Measurements from ENCODE around the gene HS6ST3.
"Not testable (repeated sequence)": the region's sequence is repeated elsewhere in the genome, so short reads cannot be mapped to it uniquely, and the experiment has no call there.

Gene HS6ST3

DNA sequence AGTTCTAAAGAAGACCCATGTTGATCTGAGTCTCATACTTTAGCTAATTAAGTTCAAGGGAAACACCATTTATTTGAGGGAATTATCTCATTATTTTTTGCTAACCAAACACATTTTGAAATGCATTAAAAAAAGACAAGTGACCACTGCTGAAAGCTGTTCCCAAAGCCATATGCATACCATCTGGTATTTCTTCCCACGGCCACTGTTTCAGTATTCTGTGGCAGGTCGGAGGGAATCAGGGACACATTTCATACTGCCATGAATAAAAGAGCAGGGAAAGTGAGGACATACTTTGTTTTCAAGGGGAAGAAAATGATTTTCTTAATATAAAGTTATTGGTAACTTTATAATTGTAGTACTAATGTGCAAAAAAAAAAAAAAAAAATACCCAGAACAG, 401.2 kb downstream of the HS6ST3 start:
- Histone ChIP-seq H3K27me3 (ENCODE audit: insufficient read depth, low read length) (no peaks in the 10 kb centered on the region), H3K9ac (ENCODE audit: low read depth, low read length) (no peak overlapping the region), H3K4me1 (ENCODE audit: insufficient read depth, low read length) (no peaks in the 10 kb centered on the region), H3K36me3 (ENCODE audit: insufficient read depth, low read length) (no peaks in the 10 kb centered on the region), H3K9me3 (ENCODE audit: insufficient read depth, low read depth, low read length) (no peaks in the 10 kb centered on the region), H3K27ac (ENCODE audit: low read depth, low read length) (no peak overlapping the region), H3K4me3 (ENCODE audit: low read length) (no peak overlapping the region)
- WGBS: 98% methylated on average over 2 of the region's 2 CpGs

DNA sequence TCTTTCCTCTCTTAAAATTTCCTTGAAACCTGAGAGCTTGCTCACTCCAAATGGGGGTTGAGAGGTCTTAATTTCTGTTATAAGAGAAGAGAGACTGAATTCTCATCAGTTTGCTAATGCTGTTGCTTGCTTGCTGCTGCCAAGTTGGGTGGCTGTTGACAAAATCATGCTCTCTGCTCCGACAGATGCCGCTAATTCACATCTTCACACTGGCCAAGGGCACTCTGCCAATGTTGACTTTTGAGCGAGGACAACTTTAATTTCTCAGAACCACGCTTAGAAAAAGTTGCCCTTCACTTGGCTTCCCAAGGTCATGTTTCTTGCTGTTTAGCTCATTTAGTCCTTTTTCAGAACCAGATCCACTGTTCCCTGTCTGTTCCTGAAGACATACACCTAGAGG, 402.9 kb downstream of the HS6ST3 start:
- Histone ChIP-seq H3K9me3 (ENCODE audit: insufficient read depth, low read depth, low read length) (no peaks in the 10 kb centered on the region), H3K36me3 (ENCODE audit: insufficient read depth, low read length) (no peaks in the 10 kb centered on the region), H3K4me3 (ENCODE audit: low read length) (no peak overlapping the region), H3K9ac (ENCODE audit: low read depth, low read length) (no peak overlapping the region), H3K27me3 (ENCODE audit: insufficient read depth, low read length) (no peaks in the 10 kb centered on the region), H3K4me1 (ENCODE audit: insufficient read depth, low read length) (no peaks in the 10 kb centered on the region), H3K27ac (ENCODE audit: low read depth, low read length) (no peak overlapping the region)
- 97% methylated on average over 4 of the region's 4 CpGs for WGBS

DNA sequence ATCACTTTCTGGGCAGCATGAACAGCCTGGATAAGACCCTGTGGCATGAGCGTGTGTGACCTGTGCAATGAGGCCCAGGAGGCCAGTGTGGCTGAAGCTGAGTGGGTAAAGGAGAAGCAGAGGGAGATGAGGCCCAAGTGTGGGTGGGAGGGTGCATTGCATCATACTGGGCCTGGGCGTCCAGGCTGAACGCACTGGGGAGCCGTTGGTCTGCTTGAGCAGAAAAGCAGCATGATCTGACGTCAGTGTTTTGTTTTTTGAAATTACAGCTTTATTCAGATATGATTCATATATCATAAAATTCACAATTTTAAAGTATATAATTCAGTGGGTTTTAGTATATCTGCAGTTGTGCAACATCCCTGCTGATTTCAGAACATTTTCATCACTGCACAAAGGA, 409.7 kb downstream of the HS6ST3 start:
- no peaks in the 10 kb centered on the region for H3K27me3 ChIP-seq (ENCODE audit: insufficient read depth, low read length)
- H3K4me1 ChIP-seq (ENCODE audit: insufficient read depth, low read length): peaks cover 7% of the 10 kb centered on the region; the same call in 1 of the 2 replicates
- no peaks in the 10 kb centered on the region for H3K9me3 ChIP-seq (ENCODE audit: insufficient read depth, low read depth, low read length)
- WGBS: 92% methylated on average over 4 of the region's 5 CpGs
- no peaks in the 10 kb centered on the region for H3K36me3 ChIP-seq (ENCODE audit: insufficient read depth, low read length)
- no peak overlapping the region for H3K9ac ChIP-seq (ENCODE audit: low read depth, low read length)
- no peak overlapping the region for H3K27ac ChIP-seq (ENCODE audit: low read depth, low read length)
- no peak overlapping the region for H3K4me3 ChIP-seq (ENCODE audit: low read length)

DNA sequence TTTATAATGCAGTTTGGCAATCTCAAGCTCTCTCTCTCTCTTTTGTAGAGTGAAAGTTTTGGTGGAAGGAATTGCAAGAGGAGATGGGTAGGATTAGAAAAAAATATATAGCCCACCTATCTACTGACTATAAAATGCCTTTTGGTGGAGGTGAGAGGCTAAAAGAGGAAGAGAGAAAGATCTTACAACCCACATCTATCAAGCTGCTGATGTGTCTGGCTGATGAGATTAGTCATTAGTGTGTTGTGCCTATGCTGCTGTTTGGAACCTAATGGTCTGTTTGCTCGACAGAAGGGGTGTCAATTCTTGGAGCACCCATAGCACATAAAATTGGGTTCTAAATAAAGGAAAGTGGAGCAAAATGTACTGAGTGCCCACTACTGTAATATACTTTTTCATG, 411.0 kb downstream of the HS6ST3 start:
- H3K9me3 ChIP-seq (ENCODE audit: insufficient read depth, low read depth, low read length): no peaks in the 10 kb centered on the region
- no peaks in the 10 kb centered on the region for H3K36me3 ChIP-seq (ENCODE audit: insufficient read depth, low read length)
- H3K9ac ChIP-seq (ENCODE audit: low read depth, low read length): no peak overlapping the region
- peaks cover 7% of the 10 kb centered on the region; the same call in 1 of the 2 replicates for H3K4me1 ChIP-seq (ENCODE audit: insufficient read depth, low read length)
- H3K27ac ChIP-seq (ENCODE audit: low read depth, low read length): no peak overlapping the region
- no peaks in the 10 kb centered on the region for H3K27me3 ChIP-seq (ENCODE audit: insufficient read depth, low read length)
- no peak overlapping the region for H3K4me3 ChIP-seq (ENCODE audit: low read length)
- WGBS: 87% methylated on average over 1 of the region's 1 CpG

DNA sequence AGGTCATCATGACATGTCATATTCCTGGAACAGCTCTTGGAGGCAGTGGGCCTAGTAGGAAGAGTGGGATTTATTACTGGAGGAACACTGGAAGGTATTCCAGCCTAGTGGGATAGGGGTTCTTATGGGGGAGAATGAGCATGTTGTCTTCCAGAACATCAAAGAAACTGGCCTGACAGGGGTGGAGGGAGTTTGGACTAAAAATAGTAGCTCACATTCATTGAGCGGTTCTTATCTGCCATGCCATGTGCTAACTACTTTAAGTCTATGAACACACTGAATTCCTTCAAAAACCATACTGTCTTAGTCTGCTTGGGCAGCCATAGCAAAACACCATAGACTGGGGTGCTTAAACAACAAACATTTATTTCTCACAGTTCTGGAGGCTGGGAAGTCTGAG, 413.6 kb downstream of the HS6ST3 start:
- Histone ChIP-seq H3K9ac (ENCODE audit: low read depth, low read length) (no peak overlapping the region), H3K27me3 (ENCODE audit: insufficient read depth, low read length) (no peaks in the 10 kb centered on the region), H3K4me1 (ENCODE audit: insufficient read depth, low read length) (peaks cover 7% of the 10 kb centered on the region; the same call in 1 of the 2 replicates), H3K4me3 (ENCODE audit: low read length) (no peak overlapping the region), H3K9me3 (ENCODE audit: insufficient read depth, low read depth, low read length) (no peaks in the 10 kb centered on the region), H3K36me3 (ENCODE audit: insufficient read depth, low read length) (no peaks in the 10 kb centered on the region), H3K27ac (ENCODE audit: low read depth, low read length) (no peak overlapping the region)
- 96% methylated on average over 1 of the region's 1 CpG for WGBS

DNA sequence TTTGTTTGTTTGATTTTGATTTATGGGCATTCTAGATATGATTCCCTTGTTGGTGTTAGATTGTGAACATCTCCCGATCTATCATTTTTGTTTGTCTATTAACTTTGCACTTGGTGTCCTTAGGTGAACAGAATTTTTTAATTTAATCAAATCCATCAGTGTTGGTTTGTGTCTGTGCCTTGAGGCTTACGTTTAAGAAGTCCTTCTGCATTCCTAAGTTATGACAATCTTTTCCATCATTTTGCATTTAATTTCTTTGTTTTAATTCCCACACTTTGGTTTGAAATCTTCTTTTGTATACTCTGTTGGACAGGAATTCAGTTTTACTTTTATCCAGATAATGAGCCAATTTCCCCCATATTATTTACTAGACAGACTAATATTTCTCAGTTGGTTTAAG, 421.7 kb downstream of the HS6ST3 start:
- Histone ChIP-seq H3K36me3 (ENCODE audit: insufficient read depth, low read length) (no peaks in the 10 kb centered on the region), H3K9ac (ENCODE audit: low read depth, low read length) (no peak overlapping the region), H3K9me3 (ENCODE audit: insufficient read depth, low read depth, low read length) (no peaks in the 10 kb centered on the region), H3K27ac (ENCODE audit: low read depth, low read length) (no peak overlapping the region), H3K4me1 (ENCODE audit: insufficient read depth, low read length) (no peaks in the 10 kb centered on the region), H3K4me3 (ENCODE audit: low read length) (no peak overlapping the region), H3K27me3 (ENCODE audit: insufficient read depth, low read length) (no peaks in the 10 kb centered on the region)
- WGBS: 100% methylated on average over 2 of the region's 2 CpGs

DNA sequence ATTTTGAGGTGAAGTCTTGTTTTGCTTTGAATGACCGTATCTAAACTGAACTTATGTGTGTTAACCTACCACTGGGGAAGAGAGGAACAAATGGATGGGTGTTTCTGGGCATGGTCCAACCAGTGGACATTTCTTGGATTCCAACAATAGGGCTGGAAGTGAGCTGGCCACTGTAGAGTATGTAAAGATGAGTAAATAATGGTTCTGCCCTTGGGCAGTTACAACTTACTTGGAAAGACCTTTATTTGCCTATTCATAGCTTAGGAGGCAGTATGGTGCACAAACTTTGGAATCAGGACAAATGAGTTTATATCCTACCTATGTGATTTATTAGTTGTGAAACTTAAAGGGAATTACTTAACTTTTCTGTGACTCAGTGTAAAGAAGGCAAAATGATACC, 429.5 kb downstream of the HS6ST3 start:
- no peak overlapping the region for H3K9ac ChIP-seq (ENCODE audit: low read depth, low read length)
- WGBS: 98% methylated on average over 1 of the region's 1 CpG
- no peaks in the 10 kb centered on the region for H3K27me3 ChIP-seq (ENCODE audit: insufficient read depth, low read length)
- H3K27ac ChIP-seq (ENCODE audit: low read depth, low read length): no peak overlapping the region
- no peaks in the 10 kb centered on the region for H3K4me1 ChIP-seq (ENCODE audit: insufficient read depth, low read length)
- no peaks in the 10 kb centered on the region for H3K9me3 ChIP-seq (ENCODE audit: insufficient read depth, low read depth, low read length)
- H3K36me3 ChIP-seq (ENCODE audit: insufficient read depth, low read length): no peaks in the 10 kb centered on the region
- H3K4me3 ChIP-seq (ENCODE audit: low read length): no peak overlapping the region

DNA sequence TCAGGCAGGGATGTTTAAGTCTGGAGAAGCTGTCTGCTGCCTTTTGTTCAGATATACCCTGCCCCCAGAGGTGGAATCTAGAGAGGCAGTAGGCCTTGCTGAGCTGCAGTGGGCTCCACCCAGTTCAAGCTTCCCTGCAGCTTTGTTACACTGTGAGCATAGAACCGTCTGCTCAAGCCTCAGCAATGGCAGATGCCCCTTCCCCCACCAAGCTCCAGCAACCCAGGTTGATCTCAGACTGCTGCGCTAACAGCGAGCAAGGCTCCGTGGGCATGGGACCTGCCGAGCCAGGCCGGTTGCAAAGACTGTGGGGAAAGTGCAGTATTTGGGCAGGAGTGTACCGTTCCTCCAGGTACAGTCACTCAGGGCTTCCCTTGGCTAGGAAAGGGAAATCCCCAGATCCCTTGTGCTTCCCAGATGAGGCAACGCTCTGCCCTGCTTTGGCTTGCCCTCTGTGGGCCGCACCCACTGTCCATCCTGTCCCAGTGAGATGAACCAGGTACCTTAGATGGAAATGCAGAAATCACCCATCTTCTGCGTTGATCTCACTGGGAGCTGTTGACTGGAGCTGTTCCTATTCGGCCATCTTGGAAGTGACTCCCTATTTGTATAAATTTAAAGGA, 434.6 kb downstream of the HS6ST3 start:
- not testable (repeated sequence) for H3K27ac ChIP-seq (ENCODE audit: low read depth, low read length); H3K27me3 ChIP-seq (ENCODE audit: insufficient read depth, low read length); H3K36me3 ChIP-seq (ENCODE audit: insufficient read depth, low read length); H3K9ac ChIP-seq (ENCODE audit: low read depth, low read length); H3K4me3 ChIP-seq (ENCODE audit: low read length); H3K4me1 ChIP-seq (ENCODE audit: insufficient read depth, low read length); H3K9me3 ChIP-seq (ENCODE audit: insufficient read depth, low read depth, low read length)
- 87% methylated on average over 11 of the region's 11 CpGs for WGBS

DNA sequence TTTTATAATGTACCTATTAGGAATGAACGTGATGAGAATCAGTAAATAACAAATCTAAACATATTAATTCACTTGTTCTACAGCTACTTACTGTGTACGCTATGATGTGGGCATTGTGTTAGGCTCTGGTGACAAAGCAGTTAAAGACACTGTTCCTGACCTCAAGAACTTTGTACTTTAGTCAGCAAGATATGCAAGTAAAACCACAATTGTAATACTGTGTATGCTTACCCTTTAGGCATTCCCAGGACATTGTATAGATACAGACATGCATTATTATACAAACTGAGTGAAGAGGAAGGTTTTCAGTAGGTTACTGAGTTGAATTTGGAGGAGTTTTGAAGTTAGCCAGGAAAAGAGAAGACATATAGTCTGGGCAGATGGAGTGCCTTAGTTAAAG, 435.8 kb downstream of the HS6ST3 start:
- no peaks in the 10 kb centered on the region for H3K27me3 ChIP-seq (ENCODE audit: insufficient read depth, low read length)
- no peak overlapping the region for H3K27ac ChIP-seq (ENCODE audit: low read depth, low read length)
- no peaks in the 10 kb centered on the region for H3K36me3 ChIP-seq (ENCODE audit: insufficient read depth, low read length)
- H3K4me3 ChIP-seq (ENCODE audit: low read length): no peak overlapping the region
- WGBS: 100% methylated on average over 1 of the region's 2 CpGs
- H3K9me3 ChIP-seq (ENCODE audit: insufficient read depth, low read depth, low read length): no peaks in the 10 kb centered on the region
- no peaks in the 10 kb centered on the region for H3K4me1 ChIP-seq (ENCODE audit: insufficient read depth, low read length)
- H3K9ac ChIP-seq (ENCODE audit: low read depth, low read length): no peak overlapping the region

DNA sequence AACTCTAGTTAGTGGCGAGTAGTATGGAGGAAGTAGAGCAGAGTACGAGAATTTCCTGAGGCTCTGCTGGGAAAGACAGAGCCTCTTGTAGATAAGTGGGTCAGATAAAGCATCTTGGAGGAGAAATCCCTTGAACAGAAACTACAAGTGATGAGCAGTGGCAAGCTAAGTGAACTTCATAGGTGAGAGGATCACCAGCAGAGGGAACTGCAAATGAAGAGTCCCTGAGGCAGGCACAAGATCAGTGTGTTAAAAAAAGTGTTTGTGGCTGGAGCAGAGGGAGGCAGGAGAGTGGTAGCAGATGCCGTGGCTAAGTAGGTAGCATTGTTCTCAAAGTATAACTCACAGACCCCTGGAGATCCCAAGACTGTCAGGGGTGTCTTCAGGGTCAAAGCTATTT, 437.6 kb downstream of the HS6ST3 start:
- no peaks in the 10 kb centered on the region for H3K36me3 ChIP-seq (ENCODE audit: insufficient read depth, low read length)
- no peaks in the 10 kb centered on the region for H3K4me1 ChIP-seq (ENCODE audit: insufficient read depth, low read length)
- H3K9me3 ChIP-seq (ENCODE audit: insufficient read depth, low read depth, low read length): no peaks in the 10 kb centered on the region
- H3K27ac ChIP-seq (ENCODE audit: low read depth, low read length): no peak overlapping the region
- 82% methylated on average over 3 of the region's 3 CpGs for WGBS
- no peaks in the 10 kb centered on the region for H3K27me3 ChIP-seq (ENCODE audit: insufficient read depth, low read length)
- no peak overlapping the region for H3K9ac ChIP-seq (ENCODE audit: low read depth, low read length)
- no peak overlapping the region for H3K4me3 ChIP-seq (ENCODE audit: low read length)

DNA sequence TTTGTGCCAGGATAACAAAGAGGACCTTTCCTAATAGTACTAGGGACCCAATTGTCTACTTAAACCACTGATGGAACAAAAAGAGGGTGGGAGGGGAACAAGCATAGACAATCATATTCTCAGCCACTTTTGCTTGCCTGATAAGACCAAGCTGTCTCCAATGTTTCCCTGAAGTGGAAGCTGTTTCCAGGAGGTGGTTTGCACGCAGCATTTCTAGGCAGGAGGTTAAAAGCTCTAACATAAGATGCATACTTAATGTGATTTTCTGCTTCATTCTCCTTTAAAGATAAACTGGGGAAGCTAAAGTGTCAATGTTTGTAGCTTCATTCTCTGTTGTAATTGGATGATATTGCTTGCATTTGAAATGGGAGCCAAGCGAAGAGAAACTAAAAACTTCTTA, 442.9 kb downstream of the HS6ST3 start:
- Histone ChIP-seq H3K9me3 (ENCODE audit: insufficient read depth, low read depth, low read length) (no peaks in the 10 kb centered on the region), H3K4me1 (ENCODE audit: insufficient read depth, low read length) (no peaks in the 10 kb centered on the region), H3K27me3 (ENCODE audit: insufficient read depth, low read length) (no peaks in the 10 kb centered on the region), H3K4me3 (ENCODE audit: low read length) (no peak overlapping the region), H3K9ac (ENCODE audit: low read depth, low read length) (no peak overlapping the region), H3K36me3 (ENCODE audit: insufficient read depth, low read length) (no peaks in the 10 kb centered on the region), H3K27ac (ENCODE audit: low read depth, low read length) (no peak overlapping the region)
- WGBS: 97% methylated on average over 2 of the region's 2 CpGs

DNA sequence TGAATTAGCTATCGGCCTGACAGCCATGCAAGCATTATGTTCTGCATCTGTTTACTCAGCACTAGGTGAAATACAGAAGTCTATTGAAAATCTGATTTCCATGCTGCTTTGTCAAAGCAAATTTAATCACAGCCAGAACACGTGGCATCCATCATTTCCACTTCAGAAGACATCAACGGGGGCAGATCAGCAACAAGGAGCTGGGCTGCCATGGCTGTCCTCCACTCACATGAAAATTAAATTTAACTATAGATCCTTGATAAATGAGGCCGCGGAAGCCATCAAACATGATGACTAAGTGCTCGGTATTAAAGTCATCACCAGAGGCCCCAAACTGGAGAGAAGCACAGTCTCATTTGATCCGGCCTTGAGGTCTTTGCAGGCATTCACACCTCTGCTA, 443.5 kb downstream of the HS6ST3 start:
- Histone ChIP-seq H3K4me3 (ENCODE audit: low read length) (no peak overlapping the region), H3K9me3 (ENCODE audit: insufficient read depth, low read depth, low read length) (no peaks in the 10 kb centered on the region), H3K27ac (ENCODE audit: low read depth, low read length) (no peak overlapping the region), H3K27me3 (ENCODE audit: insufficient read depth, low read length) (no peaks in the 10 kb centered on the region), H3K36me3 (ENCODE audit: insufficient read depth, low read length) (no peaks in the 10 kb centered on the region), H3K4me1 (ENCODE audit: insufficient read depth, low read length) (no peaks in the 10 kb centered on the region), H3K9ac (ENCODE audit: low read depth, low read length) (no peak overlapping the region)
- 89% methylated on average over 7 of the region's 7 CpGs for WGBS
